Measurements from ENCODE around the gene SPOCK1. TPM values are rescaled to one million over a fixed set of nuclear protein-coding genes. Genes with fewer than 3 reads are reported as not detected.

The SPOCK1 gene
- total and polyA plus RNA-seq, 2 of the 13 experiments (the other 11 are each of a cell fraction or from before 2014, with no cell fraction given), result 0.18 to 0.29 TPM

DNA sequence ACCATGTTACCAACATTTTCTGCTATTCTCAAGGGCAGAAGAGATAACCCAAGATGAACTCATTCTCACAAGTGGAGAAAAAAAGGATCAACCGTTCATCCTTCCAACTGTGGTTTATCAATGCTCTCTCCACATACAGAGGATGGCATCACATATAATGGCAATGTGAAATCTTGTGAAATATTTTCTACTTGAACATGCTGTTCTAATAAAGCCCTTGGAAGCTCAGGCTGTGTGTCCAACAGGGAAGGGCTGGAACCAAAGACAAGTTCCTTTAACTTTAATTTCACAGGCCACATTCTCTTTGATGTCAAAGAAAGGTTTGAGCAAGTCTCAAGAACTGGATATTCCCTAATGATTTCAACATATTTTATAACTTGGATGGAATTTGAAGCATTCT lies 230.5 kb downstream of the SPOCK1 start:
- BruUV-seq (replicated peaks), result no TSS peak
- ChIA-PET POLR2A (no interaction called here), CTCF (ENCODE audit: low intra/inter-chr PET ratio, low total read pairs) (no interaction called here)
- Histone ChIP-seq H3K27ac (ENCODE audit: extremely low read length, insufficient read depth, low read length) (no peak overlapping the region), H3K79me2 (ENCODE audit: insufficient read depth, low read length) (no peaks in the 10 kb centered on the region), H3K9ac (ENCODE audit: insufficient read depth, low read depth, low read length) (no peak overlapping the region), H3K36me3 (replicated peaks in 1 of 2; ENCODE audit: control insufficient read depth in 1 of 2, insufficient read depth in 2 of 2, low read length in 2 of 2) (no peaks in the 10 kb centered on the region), H4K20me1 (ENCODE audit: insufficient read depth, low read length) (no peaks in the 10 kb centered on the region), H2AFZ (ENCODE audit: low read length) (no peak overlapping the region), H3K27me3 (ENCODE audit: control insufficient read depth in 1 of 2, insufficient read depth in 2 of 2, low read length in 2 of 2) (peaks cover 0 to 1% of the 10 kb centered on the region in 2 experiments; a peak in 1 of 5 replicates), H3K4me1 (ENCODE audit: insufficient read depth, low read length) (no peaks in the 10 kb centered on the region), H3K9me3 (ENCODE audit: low read length) (no peaks in the 10 kb centered on the region), H3K4me3 (replicated peaks in 1 of 3; ENCODE audit: insufficient read depth in 1 of 3, low read depth in 2 of 3, low read length in 3 of 3) (no peak overlapping the region), H3K4me2 (ENCODE audit: low read depth, low read length) (no peak overlapping the region)
- DNase-seq (ENCODE audit: low spot score), result no peak
- no peak for FAIRE-seq
- no peak for ATAC-seq
- in situ Hi-C loops (cut with HindIII; ENCODE audit: extremely low pct_ligation_motif_present, low pct_unique_long_range_greater_than_20kb) (no loop called here), intact Hi-C loops (cut with micrococcal nuclease; ENCODE audit: unreplicated experiment) (no loop called here)
- TF ChIP-seq ZNF441 (CRISPR knock-in tag; IDR thresholded peaks at IDR 0.05; ENCODE audit: borderline replicate concordance), result no peak
- WGBS (ENCODE audit: low lambda C conversion rate), result 0% methylated on average over 1 of the region's 1 CpG

DNA sequence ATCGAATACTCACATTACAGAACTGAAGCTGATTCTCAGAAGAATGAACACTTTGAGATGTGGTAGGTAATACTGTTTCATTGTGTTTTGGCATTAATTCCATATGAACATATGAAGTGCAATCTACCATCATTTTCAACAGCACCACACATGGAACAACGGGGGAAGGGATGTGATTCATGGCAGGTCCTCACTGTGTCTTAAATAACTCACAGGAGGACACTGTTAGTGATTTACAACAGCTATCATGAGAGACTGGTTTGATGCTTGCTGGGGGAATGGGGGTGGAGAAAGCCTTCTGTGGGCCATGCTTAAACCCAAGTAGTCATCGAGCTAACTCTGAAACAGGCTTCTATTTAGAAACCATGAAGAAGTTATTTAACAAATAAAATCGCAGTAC lies 232.9 kb downstream of the SPOCK1 start:
- no peak for FAIRE-seq
- TF ChIP-seq KLF12 (CRISPR knock-in tag; IDR thresholded peaks at IDR 0.05; ENCODE audit: borderline replicate concordance), result no peak
- TF ChIP-seq, protein P1, sequence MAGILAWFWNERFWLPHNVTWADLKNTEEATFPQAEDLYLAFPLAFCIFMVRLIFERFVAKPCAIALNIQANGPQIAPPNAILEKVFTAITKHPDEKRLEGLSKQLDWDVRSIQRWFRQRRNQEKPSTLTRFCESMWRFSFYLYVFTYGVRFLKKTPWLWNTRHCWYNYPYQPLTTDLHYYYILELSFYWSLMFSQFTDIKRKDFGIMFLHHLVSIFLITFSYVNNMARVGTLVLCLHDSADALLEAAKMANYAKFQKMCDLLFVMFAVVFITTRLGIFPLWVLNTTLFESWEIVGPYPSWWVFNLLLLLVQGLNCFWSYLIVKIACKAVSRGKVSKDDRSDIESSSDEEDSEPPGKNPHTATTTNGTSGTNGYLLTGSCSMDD (CRISPR knock-in tag; IDR thresholded peaks at IDR 0.05), result no peak
- no peaks in the 10 kb centered on the region for H3K9me3 ChIP-seq (ENCODE audit: low read length)
- in situ Hi-C loops (cut with HindIII; ENCODE audit: extremely low pct_ligation_motif_present, low pct_unique_long_range_greater_than_20kb), result no loop called here
- WGBS (ENCODE audit: low lambda C conversion rate), result 8% methylated on average over 4 of the region's 4 CpGs
- no peaks in the 10 kb centered on the region for H3K4me1 ChIP-seq (ENCODE audit: insufficient read depth, low read length)
- H3K27me3 ChIP-seq (ENCODE audit: control insufficient read depth in 1 of 2, insufficient read depth in 2 of 2, low read length in 2 of 2), result peaks cover 0 to 1% of the 10 kb centered on the region in 2 experiments; a peak in 1 of 5 replicates
- H3K9ac ChIP-seq (ENCODE audit: insufficient read depth, low read depth, low read length), result no peak overlapping the region
- no peak overlapping the region for H3K4me3 ChIP-seq (replicated peaks in 1 of 3; ENCODE audit: insufficient read depth in 1 of 3, low read depth in 2 of 3, low read length in 3 of 3)
- no peak overlapping the region for H3K27ac ChIP-seq (ENCODE audit: extremely low read length, insufficient read depth, low read length)
- no TSS peak for BruUV-seq (replicated peaks)
- no peak for DNase-seq (ENCODE audit: low spot score)
- no peaks in the 10 kb centered on the region for H3K36me3 ChIP-seq (replicated peaks in 1 of 2; ENCODE audit: control insufficient read depth in 1 of 2, insufficient read depth in 2 of 2, low read length in 2 of 2)
- no peaks in the 10 kb centered on the region for H3K79me2 ChIP-seq (ENCODE audit: insufficient read depth, low read length)
- intact Hi-C loops (cut with micrococcal nuclease; ENCODE audit: unreplicated experiment), result no loop called here
- no peak overlapping the region for H3K4me2 ChIP-seq (ENCODE audit: low read depth, low read length)
- ChIA-PET CTCF (ENCODE audit: low intra/inter-chr PET ratio, low total read pairs) (no interaction called here), POLR2A (no interaction called here)
- no peak for ATAC-seq
- H4K20me1 ChIP-seq (ENCODE audit: insufficient read depth, low read length), result no peaks in the 10 kb centered on the region
- no peak overlapping the region for H2AFZ ChIP-seq (ENCODE audit: low read length)
